Smooth muscle cell (in vitro differentiated cells): ENCODE measurements around the gene CCDC51. TPM values are rescaled to one million over a fixed set of nuclear protein-coding genes. Genes with fewer than 3 reads are reported as not detected.

ENCODE experiments used
- DNase-seq: peaks from one replicate; lab custom pipeline; 2025; ENCODE audit not compliant: unreplicated experiment; lab: John Stamatoyannopoulos, UW
- H2AFZ ChIP-seq: fragments of 200-600 bp; sonication (generic); 2 replicates; pipeline ENCODE4 v1.6.0; 2016; ENCODE audit warnings: antibody characterized with exemption, low read depth, mild to moderate bottlenecking
- H3F3A ChIP-seq: fragments of 200-600 bp; sonication (generic); 2 replicates; pipeline ENCODE4 v1.6.0; 2017; ENCODE audit warnings: antibody characterized with exemption, low read depth
- H3K27ac ChIP-seq: fragments of 200-600 bp; sonication (generic); 2 replicates; pipeline ENCODE4 v1.5.1; 2016; ENCODE audit warnings: low read depth, mild to moderate bottlenecking
- H3K27me3 ChIP-seq: fragments of 200-600 bp; sonication (generic); 2 replicates; pipeline ENCODE4 v1.6.1; 2016; ENCODE audit warnings: low read depth, mild to moderate bottlenecking
- H3K36me3 ChIP-seq: fragments of 200-600 bp; sonication (generic); 2 replicates; pipeline ENCODE4 v1.5.1; 2016; ENCODE audit warnings: low read depth
- H3K4me1 ChIP-seq: fragments of 200-600 bp; sonication (generic); 2 replicates; pipeline ENCODE4 v1.5.1; 2016; ENCODE audit warnings: low read depth
- H3K4me2 ChIP-seq: fragments of 200-600 bp; sonication (generic); 2 replicates; pipeline ENCODE4 v1.6.0; 2016; ENCODE audit warnings: mild to moderate bottlenecking
- H3K4me3 ChIP-seq: fragments of 200-600 bp; sonication (generic); 2 replicates; pipeline ENCODE4 v1.5.1; 2016; ENCODE audit warnings: mild to moderate bottlenecking
- H3K79me2 ChIP-seq: fragments of 200-600 bp; sonication (generic); 2 replicates; pipeline ENCODE4 v1.6.0; 2016; ENCODE audit warnings: low read depth, mild to moderate bottlenecking
- H3K9ac ChIP-seq: fragments of 200-600 bp; sonication (generic); 2 replicates; pipeline ENCODE4 v1.6.0; 2016; ENCODE audit warnings: low read depth
- H3K9me3 ChIP-seq: fragments of 200-600 bp; sonication (generic); replicated peaks from 2 replicates; pipeline ENCODE4 v1.5.1; 2016; ENCODE audit warnings: low read depth
- H4K20me1 ChIP-seq: fragments of 200-600 bp; sonication (generic); 2 replicates; pipeline ENCODE4 v1.6.0; 2016; ENCODE audit warnings: low read depth
- WGBS: methylation state at CpG from one replicate; pipeline ENCODE4 v1.1.7; 2016; ENCODE audit warnings: low lambda C conversion rate; 5-methylcytosine and 5-hydroxymethylcytosine counted together
- polyA plus RNA-seq: library from polyadenylated mRNA; unstranded; fragments of >200 nt; fragmentation: Nextera tagmentation; extraction: Ambion mirVana; gene quantifications from 2 replicates; pipeline ENCODE4 v1.2.1, GENCODE V29; 2016
- total RNA-seq: library from RNA; depleted of rRNA; stranded (reverse); fragments of >200 nt; gene quantifications from 2 replicates; pipeline ENCODE4 v1.2.3, GENCODE V29; 2014
- TF ChIP-seq, protein P1 (sequence below): fragments of 200-600 bp; sonication (generic); IDR thresholded peaks from 2 replicates; pipeline ENCODE4 v1.5.1; 2017; ENCODE audit warnings: borderline replicate concordance, mild to moderate bottlenecking, antibody characterized with exemption; ENCODE audit not compliant: insufficient read depth, poor library complexity, severe bottlenecking

CCDC51 gene
- total and polyA plus RNA-seq, 2 experiments from 2014 or later: 9.0 to 18.3 TPM

DNA sequence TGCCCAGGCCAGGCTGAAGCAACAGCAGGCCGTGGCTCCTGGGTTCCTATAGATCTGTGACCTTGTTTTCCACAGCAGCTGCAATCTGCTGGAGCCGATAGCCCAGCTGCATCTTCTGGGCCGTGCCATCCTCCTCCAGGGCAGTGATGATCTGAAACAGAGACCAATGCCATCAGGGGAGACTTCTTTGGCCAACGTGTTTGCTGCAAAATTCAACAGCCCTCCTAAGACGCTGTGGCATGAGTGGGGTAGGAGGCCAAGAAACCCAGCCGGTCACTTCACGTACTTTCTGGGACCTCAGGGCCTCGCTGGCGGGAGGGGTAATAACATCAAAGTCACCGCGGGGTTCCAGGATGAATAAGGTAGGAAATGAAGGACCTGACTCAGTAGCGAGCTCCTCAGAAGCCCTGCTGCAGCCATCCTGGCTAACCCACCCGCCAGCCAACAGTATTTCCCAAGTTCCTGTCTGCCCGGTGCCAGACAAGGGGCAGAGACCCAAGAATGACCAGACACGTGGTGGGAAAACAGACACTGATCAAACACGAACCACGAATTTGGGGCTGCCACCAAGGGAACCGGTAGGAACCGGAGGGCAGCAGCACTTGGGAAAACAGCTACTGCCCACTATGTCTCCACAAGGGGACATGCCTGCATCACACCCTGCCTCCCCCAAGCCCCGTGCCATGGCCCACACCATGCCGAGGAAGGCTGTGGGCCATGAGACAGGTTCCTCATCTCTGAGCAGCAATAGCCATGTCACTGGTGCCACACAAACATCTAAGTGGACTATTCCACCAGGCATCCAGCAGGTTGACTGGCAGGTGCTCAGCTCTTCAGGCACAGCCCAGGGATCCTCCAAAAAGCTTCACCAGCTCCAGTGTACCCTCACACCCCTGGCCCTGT, 35.2 kb downstream of the CCDC51 start:
- Histone ChIP-seq H3K4me3 (no peak overlapping the region), H3K27me3 (no peaks in the 10 kb centered on the region), H3K27ac (no peak overlapping the region), H4K20me1 (no peaks in the 10 kb centered on the region), H3K79me2 (no peaks in the 10 kb centered on the region), H3K36me3 (no peaks in the 10 kb centered on the region), H3K4me1 (no peaks in the 10 kb centered on the region), H3F3A (no peaks in the 10 kb centered on the region), H2AFZ (no peak overlapping the region), H3K9ac (no peak overlapping the region), H3K4me2 (no peak overlapping the region), H3K9me3 (no peaks in the 10 kb centered on the region)
- TF ChIP-seq, protein P1, sequence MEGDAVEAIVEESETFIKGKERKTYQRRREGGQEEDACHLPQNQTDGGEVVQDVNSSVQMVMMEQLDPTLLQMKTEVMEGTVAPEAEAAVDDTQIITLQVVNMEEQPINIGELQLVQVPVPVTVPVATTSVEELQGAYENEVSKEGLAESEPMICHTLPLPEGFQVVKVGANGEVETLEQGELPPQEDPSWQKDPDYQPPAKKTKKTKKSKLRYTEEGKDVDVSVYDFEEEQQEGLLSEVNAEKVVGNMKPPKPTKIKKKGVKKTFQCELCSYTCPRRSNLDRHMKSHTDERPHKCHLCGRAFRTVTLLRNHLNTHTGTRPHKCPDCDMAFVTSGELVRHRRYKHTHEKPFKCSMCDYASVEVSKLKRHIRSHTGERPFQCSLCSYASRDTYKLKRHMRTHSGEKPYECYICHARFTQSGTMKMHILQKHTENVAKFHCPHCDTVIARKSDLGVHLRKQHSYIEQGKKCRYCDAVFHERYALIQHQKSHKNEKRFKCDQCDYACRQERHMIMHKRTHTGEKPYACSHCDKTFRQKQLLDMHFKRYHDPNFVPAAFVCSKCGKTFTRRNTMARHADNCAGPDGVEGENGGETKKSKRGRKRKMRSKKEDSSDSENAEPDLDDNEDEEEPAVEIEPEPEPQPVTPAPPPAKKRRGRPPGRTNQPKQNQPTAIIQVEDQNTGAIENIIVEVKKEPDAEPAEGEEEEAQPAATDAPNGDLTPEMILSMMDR: no peak
- DNase-seq: no peak
- WGBS: 93% methylated on average over 21 of the region's 21 CpGs

DNA sequence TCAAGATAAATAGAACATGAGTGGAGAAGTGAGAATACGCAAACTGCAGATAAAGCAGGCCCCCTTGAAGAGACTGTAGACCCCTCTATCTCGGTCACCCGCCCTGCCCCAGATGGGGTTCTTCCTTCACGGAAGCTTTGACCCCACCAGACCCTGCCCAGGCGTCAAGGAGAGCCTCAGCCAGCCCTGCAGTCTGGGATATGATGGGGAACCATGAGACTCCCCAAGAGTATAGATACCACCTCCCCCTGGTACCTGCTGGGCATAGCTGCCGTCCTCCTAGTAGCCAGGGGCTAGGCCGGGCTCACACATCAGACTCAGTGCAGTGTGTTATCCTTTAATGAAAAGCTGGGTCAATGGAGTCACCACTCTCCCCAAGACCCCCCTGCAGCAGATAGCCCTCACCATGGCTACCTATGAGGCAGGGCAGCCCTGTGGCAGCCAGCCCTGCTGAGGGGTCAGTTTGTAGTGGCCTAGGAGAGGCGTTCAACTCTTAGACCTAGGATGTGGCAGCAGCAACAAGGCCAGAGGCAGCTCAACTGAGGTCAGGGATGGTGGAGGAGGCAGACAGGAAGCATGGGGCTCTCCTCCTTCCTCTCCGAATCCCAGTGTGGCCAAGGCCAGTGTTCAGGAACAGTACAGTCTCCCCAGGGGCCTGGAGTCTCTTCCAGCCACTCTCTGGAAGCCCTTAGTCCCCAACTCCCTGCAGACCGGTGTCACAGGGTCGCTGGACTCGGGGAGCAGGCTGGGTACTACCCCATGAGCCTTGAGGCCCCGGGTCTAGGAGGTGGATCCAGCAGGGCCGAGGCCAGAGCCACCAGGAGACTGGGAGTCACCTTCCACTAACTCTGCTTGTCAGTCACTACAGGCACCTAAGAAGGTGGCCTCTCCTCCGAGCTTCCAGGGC, 36.1 kb downstream of the CCDC51 start:
- Histone ChIP-seq H3K27ac (no peak overlapping the region), H3K4me1 (no peaks in the 10 kb centered on the region), H3F3A (no peaks in the 10 kb centered on the region), H3K9me3 (no peaks in the 10 kb centered on the region), H3K27me3 (no peaks in the 10 kb centered on the region), H3K36me3 (no peaks in the 10 kb centered on the region), H3K4me2 (no peak overlapping the region), H4K20me1 (no peaks in the 10 kb centered on the region), H2AFZ (no peak overlapping the region), H3K9ac (no peak overlapping the region), H3K79me2 (no peaks in the 10 kb centered on the region), H3K4me3 (no peak overlapping the region)
- no peak for DNase-seq
- TF ChIP-seq, protein P1: no peak
- 94% methylated on average over 15 of the region's 15 CpGs for WGBS

DNA sequence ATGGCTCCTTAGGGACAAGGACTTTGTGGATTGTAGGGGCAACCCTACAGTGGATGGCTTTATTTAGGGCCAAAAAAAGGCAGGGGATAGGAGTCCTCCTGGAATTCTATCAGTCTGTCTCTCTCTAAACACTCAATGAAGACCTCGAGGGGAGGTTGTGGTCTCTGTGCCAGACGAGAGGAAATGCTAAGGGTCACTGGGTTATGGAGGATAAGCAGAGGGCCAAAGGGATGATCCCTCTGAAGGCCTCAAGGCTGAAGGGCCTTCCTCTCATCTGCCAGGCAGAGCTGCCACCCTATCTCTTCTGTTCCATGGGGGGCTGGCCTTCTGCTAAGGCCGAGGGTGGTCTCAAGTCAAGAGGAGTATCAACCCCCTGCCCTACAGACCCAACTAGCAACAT, 37.0 kb downstream of the CCDC51 start:
- no peak overlapping the region for H3K4me3 ChIP-seq
- H3K4me2 ChIP-seq: no peak overlapping the region
- no peaks in the 10 kb centered on the region for H3K36me3 ChIP-seq
- no peaks in the 10 kb centered on the region for H4K20me1 ChIP-seq
- H2AFZ ChIP-seq: no peak overlapping the region
- DNase-seq: no peak
- H3K27ac ChIP-seq: no peak overlapping the region
- no peaks in the 10 kb centered on the region for H3K27me3 ChIP-seq
- no peaks in the 10 kb centered on the region for H3K4me1 ChIP-seq
- no peaks in the 10 kb centered on the region for H3K9me3 ChIP-seq
- TF ChIP-seq, protein P1: no peak
- H3K79me2 ChIP-seq: no peaks in the 10 kb centered on the region
- no peak overlapping the region for H3K9ac ChIP-seq
- 87% methylated on average over 3 of the region's 3 CpGs for WGBS
- no peaks in the 10 kb centered on the region for H3F3A ChIP-seq
